Measurements from ENCODE around the gene GRM8.

GRM8 gene

DNA sequence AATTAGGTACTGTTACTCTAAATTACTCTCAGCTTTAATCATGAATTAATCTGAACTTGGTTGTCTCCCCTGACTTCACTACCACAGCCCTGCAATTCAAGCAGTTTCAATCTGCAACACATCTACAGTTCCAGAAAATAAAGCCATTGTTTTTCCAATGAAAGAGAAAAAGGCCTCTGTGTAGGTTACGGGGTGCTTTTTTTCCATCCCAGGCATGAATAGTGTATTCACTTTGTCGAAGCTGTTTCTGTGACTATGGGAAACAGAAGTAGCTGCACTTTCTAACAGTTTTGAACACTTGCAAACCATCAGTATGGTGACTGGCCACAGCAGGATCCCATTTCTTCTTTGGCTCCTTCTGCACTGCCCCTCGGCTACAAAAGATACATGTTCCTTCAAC is 460.2 kb downstream of the GRM8 start:
- in situ Hi-C loops (cut with MboI; ENCODE audit: low pct_unique_long_range_greater_than_20kb, low sequenced_read_pairs), result no loop called here
- DNase-seq, result no peak

DNA sequence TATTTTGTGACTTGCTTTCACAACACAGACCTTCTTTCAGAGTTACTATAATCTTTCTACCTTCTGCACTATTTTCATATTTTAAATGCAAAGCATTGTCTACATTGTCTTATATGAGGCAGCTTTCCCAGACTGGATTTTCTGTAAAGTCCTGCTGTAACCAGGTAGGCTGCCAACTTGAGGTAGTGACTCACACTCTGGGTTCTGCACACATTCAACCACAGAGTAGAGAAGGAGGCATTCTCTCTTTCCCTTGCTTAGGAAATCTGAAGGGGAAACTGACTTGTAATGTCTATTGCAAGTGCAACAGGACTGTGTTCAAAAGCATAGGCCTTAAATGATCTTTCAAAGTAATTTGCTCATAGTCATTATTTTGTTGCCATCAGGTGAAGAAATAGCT is 461.4 kb downstream of the GRM8 start:
- in situ Hi-C loops (cut with MboI; ENCODE audit: low pct_unique_long_range_greater_than_20kb, low sequenced_read_pairs), result no loop called here
- DNase-seq, result no peak

DNA sequence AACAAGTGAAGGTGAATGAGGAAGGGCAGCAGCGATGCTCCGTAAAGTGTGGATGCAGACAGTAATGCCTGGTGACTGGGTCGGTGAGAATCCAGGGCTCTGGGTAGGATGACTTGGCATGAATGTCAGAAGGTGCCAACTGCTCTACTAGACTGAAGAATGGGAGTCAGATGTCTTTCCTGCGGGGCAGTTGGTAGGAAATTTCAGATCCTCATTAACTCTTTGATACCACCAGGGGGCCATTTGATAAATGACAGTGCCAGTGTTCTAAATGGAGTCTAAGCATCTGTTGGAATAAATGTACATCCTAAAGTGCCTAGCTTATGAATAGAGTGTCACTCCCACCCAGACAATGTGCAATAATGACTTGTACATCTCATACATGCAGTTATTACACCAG is 462.0 kb downstream of the GRM8 start:
- DNase-seq, result no peak
- in situ Hi-C loops (cut with MboI; ENCODE audit: low pct_unique_long_range_greater_than_20kb, low sequenced_read_pairs), result no loop called here

DNA sequence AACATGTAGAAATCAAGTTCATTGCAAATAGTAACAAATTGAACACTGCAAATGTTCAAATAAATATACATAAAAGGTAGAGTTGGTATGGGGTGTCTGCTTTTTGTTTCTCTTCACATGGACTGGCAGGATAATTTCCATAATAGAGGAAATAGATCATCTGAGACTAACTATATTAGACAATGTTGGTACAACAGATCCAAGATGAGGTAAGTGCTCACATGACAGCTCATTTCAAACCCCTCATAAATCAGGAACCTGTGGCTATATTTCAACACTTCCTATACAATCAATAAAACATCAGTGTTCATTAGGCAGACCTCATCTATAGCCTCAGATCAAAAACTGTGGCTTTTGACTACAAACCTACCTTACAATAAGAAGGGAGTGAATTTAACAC is 469.1 kb downstream of the GRM8 start:
- in situ Hi-C loops (cut with MboI; ENCODE audit: low pct_unique_long_range_greater_than_20kb, low sequenced_read_pairs), result no loop called here
- DNase-seq, result no peak

DNA sequence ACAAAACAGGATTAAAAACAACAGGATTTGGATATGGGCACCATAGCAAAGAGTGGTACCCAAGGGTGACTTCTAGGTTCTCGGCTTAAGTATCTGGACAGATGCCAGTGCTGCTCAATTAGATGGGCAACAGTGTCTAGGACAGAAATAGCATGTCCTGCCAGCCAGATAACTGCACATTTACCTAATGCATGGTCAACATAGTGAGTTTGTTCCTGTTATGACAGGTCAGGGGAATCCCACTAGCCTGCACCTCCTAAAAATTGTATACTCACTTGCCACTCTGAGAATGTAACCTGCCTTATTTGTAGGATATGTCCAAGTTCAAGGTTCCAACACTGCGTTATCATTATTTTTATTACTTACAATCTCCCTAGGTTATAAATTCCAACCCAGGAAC is 471.7 kb downstream of the GRM8 start:
- DNase-seq, result no peak

DNA sequence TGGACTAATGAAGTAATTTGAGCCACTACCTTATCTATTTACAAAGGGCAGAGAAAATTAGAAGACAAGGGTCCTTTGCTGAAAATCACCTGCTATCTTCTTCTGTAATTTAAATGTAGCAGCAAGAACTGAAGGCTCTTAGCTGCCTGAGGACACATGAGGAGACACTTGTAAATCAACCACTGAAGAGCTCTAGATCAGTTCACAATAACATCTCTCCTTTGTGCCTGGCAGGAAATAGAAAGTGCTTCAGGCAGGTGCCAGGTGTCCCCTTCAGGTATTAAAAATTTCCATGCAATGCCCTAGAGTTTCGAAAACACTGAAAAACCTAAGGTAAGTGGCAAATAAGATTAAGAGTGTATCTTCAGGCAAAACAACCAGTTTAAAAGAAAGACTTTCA is 474.6 kb downstream of the GRM8 start:
- in situ Hi-C loops (cut with MboI; ENCODE audit: low pct_unique_long_range_greater_than_20kb, low sequenced_read_pairs), result no loop called here
- DNase-seq, result no peak

More for the DNA sequence above, 471.7 kb downstream of the GRM8 start:
- in situ Hi-C loops (cut with MboI; ENCODE audit: low pct_unique_long_range_greater_than_20kb, low sequenced_read_pairs), result no loop called here

DNA sequence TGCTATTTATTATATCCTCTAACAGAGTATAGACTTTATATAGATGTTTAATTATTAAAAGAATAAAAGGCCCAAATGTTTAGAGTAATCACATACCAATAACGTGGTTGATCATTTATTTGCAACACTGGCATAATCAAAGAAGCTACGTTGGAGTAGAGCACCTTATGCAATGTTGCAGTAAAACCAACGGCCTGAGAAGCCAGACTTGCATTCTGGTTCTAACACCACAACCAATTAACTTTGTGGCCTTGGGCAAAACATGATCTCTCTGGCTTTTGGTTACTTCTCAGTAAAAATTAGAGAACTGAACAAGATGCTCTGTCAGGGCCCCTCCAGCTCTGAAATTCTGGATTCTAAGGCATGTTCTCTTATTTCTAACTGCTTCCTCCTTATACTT is 476.2 kb downstream of the GRM8 start:
- in situ Hi-C loops (cut with MboI; ENCODE audit: low pct_unique_long_range_greater_than_20kb, low sequenced_read_pairs), result no loop called here
- DNase-seq, result no peak

DNA sequence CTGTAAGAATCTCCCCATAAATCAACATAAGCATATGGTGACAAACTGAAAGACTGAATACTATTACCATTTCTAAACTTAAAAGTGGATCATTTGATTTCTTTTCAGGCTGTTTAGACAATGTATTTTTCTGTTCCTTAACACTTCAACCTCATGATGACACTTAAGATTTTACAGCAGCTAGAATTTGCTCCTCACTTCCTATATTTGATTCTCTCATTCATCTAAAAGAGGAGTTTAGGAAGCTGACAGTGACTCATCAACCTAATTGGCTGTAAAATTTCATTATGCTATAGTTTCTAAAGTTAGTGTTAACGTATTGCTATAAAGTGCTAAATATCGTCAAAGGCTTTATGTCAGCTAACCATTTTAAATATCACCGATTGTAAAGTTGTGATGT is 478.7 kb downstream of the GRM8 start:
- DNase-seq, result no peak
- in situ Hi-C loops (cut with MboI; ENCODE audit: low pct_unique_long_range_greater_than_20kb, low sequenced_read_pairs), result no loop called here

DNA sequence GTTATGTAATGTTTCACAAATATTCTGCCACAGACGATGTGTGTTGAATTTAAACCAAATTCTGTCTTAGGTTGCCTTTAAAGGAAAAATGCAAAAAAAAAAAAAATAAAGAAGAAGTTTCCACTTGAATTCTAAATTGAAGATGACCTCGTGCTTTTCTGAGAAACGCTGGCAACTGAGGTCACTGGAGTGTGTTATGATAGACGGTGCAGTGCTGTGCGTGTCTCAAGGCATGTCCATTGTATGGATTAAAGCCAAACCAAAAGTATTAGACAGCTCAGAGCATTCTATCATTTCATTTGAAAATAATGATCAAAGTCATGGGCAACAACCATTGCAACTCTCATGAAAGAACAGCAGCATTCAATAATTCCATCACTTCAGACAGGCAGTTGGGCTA is 483.9 kb downstream of the GRM8 start:
- in situ Hi-C loops (cut with MboI; ENCODE audit: low pct_unique_long_range_greater_than_20kb, low sequenced_read_pairs), result no loop called here
- no peak for DNase-seq

DNA sequence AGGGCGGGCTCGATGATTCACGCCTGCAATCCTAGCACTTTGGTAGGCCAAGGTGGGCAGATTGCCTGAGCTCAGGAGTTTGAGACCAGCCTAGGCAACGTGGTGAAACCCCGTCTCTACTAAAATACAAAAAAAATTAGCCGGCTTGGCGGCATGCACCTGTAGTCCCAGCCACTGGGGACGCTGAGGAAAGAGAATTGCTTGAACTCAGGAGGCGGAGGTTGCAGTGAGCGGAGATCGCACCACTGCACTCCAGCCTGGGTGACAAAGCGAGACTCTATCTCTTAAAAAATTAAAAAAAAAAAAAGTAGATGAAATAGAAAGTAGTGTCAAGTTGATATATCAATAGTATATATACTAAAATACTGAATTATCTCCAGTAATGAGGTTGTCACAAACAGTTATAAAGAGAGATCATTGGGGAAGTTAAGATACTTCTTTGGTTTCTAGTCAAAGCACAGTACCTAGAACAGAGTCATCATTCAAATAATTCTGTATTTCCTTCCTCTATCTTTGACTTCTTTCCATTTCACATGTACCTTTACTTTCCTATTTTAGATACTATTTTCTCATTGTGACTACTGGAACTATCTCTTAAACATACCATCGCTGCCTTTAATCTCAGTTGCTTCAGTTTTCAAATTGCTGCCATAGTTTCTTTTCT is 491.7 kb downstream of the GRM8 start:
- DNase-seq, result no peak
- in situ Hi-C loops (cut with MboI; ENCODE audit: low pct_unique_long_range_greater_than_20kb, low sequenced_read_pairs), result no loop called here

DNA sequence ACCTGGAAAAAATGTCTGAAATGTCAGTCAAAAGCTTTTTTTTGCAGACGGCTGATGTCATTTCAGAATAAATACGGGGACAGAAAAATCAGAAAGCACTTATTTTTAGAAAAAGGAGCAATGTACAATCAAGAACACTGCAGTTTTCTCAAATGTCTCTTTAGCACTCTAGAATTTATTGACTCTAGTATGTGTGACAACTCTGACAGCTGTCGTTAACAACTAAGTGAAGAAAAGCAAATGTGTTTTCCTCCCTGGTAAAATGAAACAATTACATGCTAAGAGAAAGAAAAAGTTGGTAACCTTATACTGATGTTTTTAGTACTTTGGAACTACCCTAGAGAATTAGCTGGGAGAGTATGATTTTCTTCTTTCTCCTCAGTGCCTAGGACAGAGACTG is 497.4 kb downstream of the GRM8 start:
- no peak for DNase-seq
- in situ Hi-C loops (cut with MboI; ENCODE audit: low pct_unique_long_range_greater_than_20kb, low sequenced_read_pairs), result no loop called here

DNA sequence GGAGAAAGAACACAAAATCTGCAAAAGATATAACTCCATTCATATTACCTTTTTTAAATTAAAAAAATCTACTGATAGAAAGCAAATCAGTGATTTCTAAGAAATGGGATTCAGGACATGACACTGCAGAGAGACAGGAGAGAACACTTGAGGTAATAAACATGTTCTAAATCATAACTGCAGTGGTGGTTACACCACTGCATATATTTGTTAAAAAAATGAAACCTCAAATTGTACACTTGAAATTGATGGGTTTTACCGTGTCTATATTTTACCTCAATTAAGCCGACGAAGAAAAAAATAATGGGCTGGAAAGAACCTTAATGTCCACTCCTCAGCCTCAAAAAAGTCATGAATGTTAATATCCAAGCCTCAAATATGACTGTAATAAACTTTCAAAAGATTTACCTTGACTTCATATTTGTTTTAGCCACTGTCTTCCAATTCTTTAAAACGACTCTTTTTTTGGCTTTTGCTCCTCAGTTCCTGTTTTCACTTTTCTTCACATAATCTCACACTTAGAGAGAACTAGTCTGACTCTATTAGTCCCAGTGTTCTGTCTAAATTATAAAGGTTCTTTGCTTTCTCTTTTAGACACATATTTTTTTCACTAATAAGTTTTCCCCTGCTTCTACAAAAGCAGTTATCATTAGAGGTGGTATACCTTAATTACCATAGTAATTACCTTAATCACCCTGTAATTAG is 502.4 kb downstream of the GRM8 start:
- in situ Hi-C loops (cut with MboI; ENCODE audit: low pct_unique_long_range_greater_than_20kb, low sequenced_read_pairs), result no loop called here

DNA sequence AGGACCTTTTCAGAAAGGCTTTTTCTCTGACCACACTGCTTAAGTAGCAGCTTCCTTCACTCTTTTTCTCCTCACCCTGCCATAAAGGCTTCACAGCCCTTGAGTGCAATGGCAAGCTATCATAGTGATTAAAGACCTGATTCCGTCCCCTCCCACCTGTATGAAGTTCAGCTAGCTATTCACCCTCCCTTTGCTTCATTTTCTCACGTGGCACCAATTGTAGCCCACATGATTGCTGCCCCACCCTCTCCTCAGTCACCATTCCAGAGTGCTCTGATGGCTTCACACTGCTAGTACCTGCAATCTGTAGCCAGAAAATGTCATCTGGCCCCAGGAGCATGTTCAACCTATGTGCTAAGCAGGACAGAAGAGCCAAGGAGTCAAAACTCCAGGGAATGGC is 523.8 kb downstream of the GRM8 start:
- in situ Hi-C loops (cut with MboI; ENCODE audit: low pct_unique_long_range_greater_than_20kb, low sequenced_read_pairs), result no loop called here
- DNase-seq, result no peak

More for the DNA sequence above, 502.4 kb downstream of the GRM8 start:
- DNase-seq, result no peak

DNA sequence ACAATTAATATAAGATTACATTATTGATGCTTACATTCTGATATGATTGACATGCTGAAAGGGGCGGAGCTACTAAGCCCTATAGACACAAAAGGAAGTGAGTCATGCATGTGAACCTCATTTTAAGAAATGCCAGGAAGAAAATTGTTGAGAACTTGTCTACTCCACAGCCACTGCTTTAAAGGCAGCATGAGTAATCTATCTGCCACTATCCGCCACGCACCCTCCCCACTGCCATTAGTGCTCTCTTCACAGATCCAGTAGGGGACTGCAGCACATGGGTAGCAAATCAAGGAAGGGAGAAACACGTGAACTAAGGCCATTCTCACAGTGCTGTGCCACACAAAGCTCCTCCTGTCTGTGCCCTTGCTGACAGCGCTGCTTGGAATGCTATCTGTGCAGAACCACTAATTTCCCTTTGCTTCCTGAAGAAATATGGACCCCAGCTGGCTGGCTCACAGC is 524.8 kb downstream of the GRM8 start:
- peak; percentile 30 for DNase-seq
- in situ Hi-C loops (cut with MboI; ENCODE audit: low pct_unique_long_range_greater_than_20kb, low sequenced_read_pairs), result no loop called here

DNA sequence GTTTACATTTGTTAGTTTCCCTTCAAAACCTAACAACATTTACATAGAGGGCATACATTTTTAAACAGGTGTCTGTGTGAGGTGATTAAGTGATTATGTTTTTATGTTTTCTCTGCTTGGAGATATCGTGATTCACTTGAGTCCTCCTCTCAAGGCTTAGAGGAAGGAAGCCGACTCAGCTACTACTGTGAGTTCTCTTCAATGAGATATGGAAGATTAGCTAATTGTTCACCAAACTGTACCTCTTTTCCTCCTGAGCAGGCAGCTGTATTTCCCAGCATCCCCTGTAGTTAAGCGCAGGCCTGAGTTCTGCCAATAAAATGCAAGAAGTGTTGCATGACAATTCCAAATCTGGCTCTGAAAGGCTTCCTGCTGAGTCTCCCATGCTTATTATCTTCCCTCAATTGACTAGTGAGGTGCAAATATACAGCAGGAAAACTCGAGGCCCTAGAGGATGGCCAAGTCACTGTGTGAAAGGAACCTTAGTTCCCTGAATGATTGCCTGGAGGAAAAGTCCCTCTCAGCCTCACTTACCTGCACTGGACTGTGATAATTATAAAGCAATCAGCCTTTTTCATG is 528.7 kb downstream of the GRM8 start:
- no peak for DNase-seq
- in situ Hi-C loops (cut with MboI; ENCODE audit: low pct_unique_long_range_greater_than_20kb, low sequenced_read_pairs), result no loop called here

DNA sequence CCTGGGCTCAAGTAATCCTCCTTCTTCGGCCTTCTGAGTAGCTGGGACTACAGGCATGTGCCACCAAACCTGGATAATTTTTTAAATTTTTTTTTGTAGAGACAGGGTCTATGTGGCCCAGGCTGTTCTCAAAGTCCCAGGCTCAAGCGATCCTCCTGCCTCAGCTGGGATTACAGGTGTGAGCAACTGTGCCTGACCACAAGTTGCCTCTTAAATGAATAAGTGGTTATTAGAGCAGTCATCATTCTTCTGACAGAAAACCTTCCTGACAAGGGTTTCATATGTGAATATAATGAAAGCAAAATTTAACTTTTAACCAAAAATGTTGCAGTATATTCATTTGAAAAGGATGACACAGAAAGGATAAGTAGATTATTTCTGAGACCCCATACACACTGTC is 532.5 kb downstream of the GRM8 start:
- in situ Hi-C loops (cut with MboI; ENCODE audit: low pct_unique_long_range_greater_than_20kb, low sequenced_read_pairs), result no loop called here
- no peak for DNase-seq

DNA sequence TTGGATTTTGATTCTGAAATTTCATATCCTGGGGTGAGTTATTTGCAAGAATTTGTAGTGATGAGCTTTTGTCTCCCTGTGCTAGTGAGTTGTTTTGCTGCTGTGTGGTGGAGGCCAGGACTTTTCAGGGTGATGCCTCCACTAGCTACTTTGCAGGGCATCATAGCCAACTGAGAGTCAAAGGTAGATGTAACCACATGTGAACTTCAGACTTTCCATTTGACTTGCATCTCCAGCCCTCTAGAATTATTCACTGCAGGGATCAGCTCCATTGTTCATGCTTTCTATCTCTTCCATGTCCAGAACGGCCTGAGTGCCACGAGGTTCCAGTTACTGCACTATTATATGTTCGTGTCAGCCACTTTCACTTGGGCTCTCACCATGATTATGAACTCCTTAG is 534.3 kb downstream of the GRM8 start:
- no peak for DNase-seq
- in situ Hi-C loops (cut with MboI; ENCODE audit: low pct_unique_long_range_greater_than_20kb, low sequenced_read_pairs), result no loop called here

DNA sequence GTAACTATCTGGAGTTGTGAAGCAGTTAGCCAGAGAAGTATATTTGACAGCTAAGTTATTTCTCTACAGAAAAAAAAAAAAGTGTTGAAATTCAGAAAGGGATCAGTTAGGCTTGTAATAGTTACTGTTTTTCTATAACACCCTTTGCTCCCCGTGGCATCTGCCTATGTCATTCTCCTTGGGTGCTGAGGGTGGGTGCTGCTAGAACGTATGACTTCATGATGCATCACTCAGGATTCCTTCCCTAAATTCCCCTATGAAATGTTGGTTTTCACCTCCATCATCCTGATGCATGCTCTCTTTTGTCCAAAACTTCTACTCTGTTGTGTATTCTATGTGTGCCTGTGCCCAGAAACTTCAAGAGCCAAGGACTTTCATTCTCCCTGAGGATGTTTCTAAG is 536.4 kb downstream of the GRM8 start:
- in situ Hi-C loops (cut with MboI; ENCODE audit: low pct_unique_long_range_greater_than_20kb, low sequenced_read_pairs), result no loop called here
- DNase-seq, result no peak

DNA sequence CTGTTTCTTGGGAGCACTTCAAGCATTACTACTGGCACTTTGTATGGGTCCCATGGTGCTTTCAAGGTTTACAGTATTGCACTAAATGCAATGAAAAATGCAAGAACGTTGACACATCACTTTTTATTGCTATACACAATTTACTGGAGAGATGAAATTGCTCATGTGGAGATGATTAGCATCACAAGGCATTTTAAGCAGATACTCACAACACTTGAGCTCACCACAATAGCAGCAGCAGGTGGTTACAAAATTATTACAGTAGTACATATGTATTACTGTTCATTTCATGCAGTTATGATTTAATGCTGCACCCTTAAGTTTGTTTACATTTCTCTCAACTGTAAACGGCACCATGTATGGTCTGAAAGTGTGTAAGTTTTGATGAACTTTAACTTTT is 537.7 kb downstream of the GRM8 start:
- in situ Hi-C loops (cut with MboI; ENCODE audit: low pct_unique_long_range_greater_than_20kb, low sequenced_read_pairs), result no loop called here
- DNase-seq, result no peak

DNA sequence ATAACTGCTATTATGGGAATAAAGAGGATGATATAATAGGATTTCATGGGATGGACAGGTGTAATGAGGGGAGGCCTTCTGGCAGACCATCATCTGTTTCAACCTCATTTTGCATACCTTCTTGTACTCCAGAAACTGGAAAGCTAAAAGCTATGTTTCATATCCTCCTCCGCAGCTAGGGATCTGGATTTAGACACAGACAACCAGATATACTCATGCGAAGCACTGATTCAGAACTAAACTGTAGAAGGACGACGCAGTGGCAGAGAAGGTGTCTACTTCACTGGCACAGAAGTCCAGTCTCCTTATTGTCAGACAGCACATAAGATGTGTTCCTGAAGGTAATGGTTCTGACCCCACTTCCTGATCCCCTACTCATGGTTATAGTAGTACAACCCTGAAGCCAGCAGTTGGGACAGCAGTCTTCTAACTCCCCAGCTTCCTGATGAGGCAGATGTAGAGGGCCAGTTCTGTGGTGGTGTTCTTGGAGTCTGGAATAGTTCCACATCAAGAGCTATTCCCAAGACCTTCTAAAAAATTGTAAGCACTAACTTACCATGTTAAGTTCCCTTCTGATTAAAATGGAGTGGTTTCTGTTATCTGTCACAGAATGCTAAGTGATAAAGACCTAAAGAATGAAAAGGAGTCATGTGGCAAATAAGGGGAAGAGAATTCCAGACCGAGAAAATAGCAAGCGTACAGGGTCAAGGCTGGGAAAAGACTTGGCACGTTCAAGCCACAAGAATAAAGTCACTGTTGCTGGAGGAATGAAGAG is 550.3 kb downstream of the GRM8 start:
- in situ Hi-C loops (cut with MboI; ENCODE audit: low pct_unique_long_range_greater_than_20kb, low sequenced_read_pairs), result no loop called here
- DNase-seq, result peak; percentile 11

Data from KBM-7 (cell line).